ENCODE results near the gene CCNE1. TPM values are rescaled to one million over a fixed set of nuclear protein-coding genes. Genes with fewer than 3 reads are reported as not detected.
"Not testable (repeated sequence)": the region's sequence is repeated elsewhere in the genome, so short reads cannot be mapped to it uniquely, and the experiment has no call there.

The CCNE1 gene
- total and polyA plus RNA-seq, 8 donors, result 3.6 to 5.8 (median 4.4) TPM

GRCh38 chr19:29815231-29815630 lies 3.4 kb downstream of the CCNE1 start:
- intact Hi-C loops (cut with DNase I), result no loop called here
- peaks cover 0 to 4% of the 10 kb centered on the region in 2 donors for H3K27me3 ChIP-seq
- ATAC-seq (no peak), DNase-seq (no peak)
- peaks cover 0 to 6% of the 10 kb centered on the region in 2 donors for H3K4me1 ChIP-seq
- H3K27ac ChIP-seq, result no peak overlapping the region
- no peak overlapping the region for H3K4me3 ChIP-seq
- no peaks in the 10 kb centered on the region for H3K36me3 ChIP-seq
- H3K9me3 ChIP-seq, result no peaks in the 10 kb centered on the region
- TF ChIP-seq CTCF (IDR thresholded peaks at IDR 0.05), result no peak

- ATAC-seq, result no peak
- intact Hi-C loops (cut with DNase I), result no loop called here
- Histone ChIP-seq H3K36me3 (peaks cover 0 to 4% of the 10 kb centered on the region in 2 donors), H3K4me1 (peaks cover 0 to 6% of the 10 kb centered on the region in 2 donors), H3K9me3 (no peaks in the 10 kb centered on the region), H3K4me3 (no peak overlapping the region), H3K27me3 (peaks cover 0 to 4% of the 10 kb centered on the region in 2 donors), H3K27ac (no peak overlapping the region)
- no peak for TF ChIP-seq CTCF (IDR thresholded peaks at IDR 0.05)
- no peak for DNase-seq
Measured at GRCh38 chr19:29817316-29817715, 5.5 kb downstream of the CCNE1 start.

GRCh38 chr19:29819300-29819699 lies 7.5 kb downstream of the CCNE1 start:
- ATAC-seq, result no peak
- Histone ChIP-seq H3K27ac (no peak overlapping the region), H3K4me3 (no peak overlapping the region), H3K4me1 (no peaks in the 10 kb centered on the region), H3K27me3 (no peaks in the 10 kb centered on the region), H3K36me3 (peaks cover 0 to 16% of the 10 kb centered on the region in 2 donors), H3K9me3 (no peaks in the 10 kb centered on the region)
- intact Hi-C loops (cut with DNase I), result no loop called here
- DNase-seq, result no peak
- no peak for TF ChIP-seq CTCF (IDR thresholded peaks at IDR 0.05)

- DNase-seq, result no peak
- no peak for ATAC-seq
- no peak overlapping the region for H3K27ac ChIP-seq
- peaks cover 0 to 16% of the 10 kb centered on the region in 2 donors for H3K36me3 ChIP-seq
- no peaks in the 10 kb centered on the region for H3K4me1 ChIP-seq
- intact Hi-C loops (cut with DNase I), result no loop called here
- H3K4me3 ChIP-seq, result no peak overlapping the region
- H3K27me3 ChIP-seq, result no peaks in the 10 kb centered on the region
- no peaks in the 10 kb centered on the region for H3K9me3 ChIP-seq
- no peak for TF ChIP-seq CTCF (IDR thresholded peaks at IDR 0.05)
Measured at GRCh38 chr19:29819986-29820385, 8.2 kb downstream of the CCNE1 start.

- no peak for TF ChIP-seq CTCF (IDR thresholded peaks at IDR 0.05)
- intact Hi-C loops (cut with DNase I), result no loop called here
- H3K4me1 ChIP-seq, result no peaks in the 10 kb centered on the region
- H3K36me3 ChIP-seq, result peaks cover 0 to 16% of the 10 kb centered on the region in 2 donors
- ATAC-seq (no peak), DNase-seq (no peak)
- no peaks in the 10 kb centered on the region for H3K9me3 ChIP-seq
- H3K4me3 ChIP-seq, result no peak overlapping the region
- no peak overlapping the region for H3K27ac ChIP-seq
- H3K27me3 ChIP-seq, result no peaks in the 10 kb centered on the region
Measured at GRCh38 chr19:29823581-29824330, 12.0 kb downstream of the CCNE1 start.

GRCh38 chr19:29825263-29825662 lies 13.5 kb downstream of the CCNE1 start:
- H3K9me3 ChIP-seq; H3K4me1 ChIP-seq; intact Hi-C loops (cut with DNase I); ATAC-seq; H3K27me3 ChIP-seq; H3K27ac ChIP-seq; DNase-seq; H3K4me3 ChIP-seq: not testable (repeated sequence)
- peaks cover 0 to 16% of the 10 kb centered on the region in 2 donors for H3K36me3 ChIP-seq

Data from left lung (tissue), 10 donors.